Ovary (tissue), 9 donors: ENCODE data around the gene ABCA9. TPM values are rescaled to one million over a fixed set of nuclear protein-coding genes. Genes with fewer than 3 reads are reported as not detected.

Experiments used
- DNase-seq, 5 donors: peaks; one replicate each; pipeline ENCODE4 v3.0.0-alpha.2; 2019 to 2020
- H3K27ac ChIP-seq, 2 donors: fragments of 200-600 bp; one replicate each; pipeline versions ENCODE4 v1.5.1 to v1.8.0; 2019 to 2022
- H3K27me3 ChIP-seq: fragments of 200-600 bp; one replicate; pipeline ENCODE4 v1.8.0; 2022
- H3K36me3 ChIP-seq: fragments of 200-600 bp; sonication (generic); one replicate; pipeline ENCODE4 v1.5.1; 2019
- H3K4me1 ChIP-seq: one replicate; pipeline ENCODE4 v1.8.1; 2013; ENCODE audit warnings: mild to moderate bottlenecking, moderate library complexity; ENCODE audit not compliant: insufficient read depth
- H3K4me3 ChIP-seq: fragments of 200-600 bp; sonication (generic); one replicate; pipeline ENCODE4 v1.5.1; 2017
- H3K9me3 ChIP-seq, 2 donors: fragments of 200-600 bp in 1 of 2; sonication (generic) in 1 of 2; one replicate each; pipeline versions ENCODE4 v1.5.1 to v1.8.1; 2013 to 2019; ENCODE audit warnings: mild to moderate bottlenecking in 1 of 2, moderate library complexity in 1 of 2
- EP300 ChIP-seq: sonication (generic); formaldehyde crosslinking; IDR thresholded peaks from one replicate; pipeline ENCODE4 v1.6.1; 2017; ENCODE audit warnings: antibody characterized with exemption
- POLR2A ChIP-seq: fragments of 450-650 bp; IDR thresholded peaks from one replicate; pipeline ENCODE4 v1.6.1; 2017; ENCODE audit warnings: antibody characterized with exemption, mild to moderate bottlenecking, moderate library complexity
- WGBS, 3 donors: extraction: QIAGEN DNeasy Blood & Tissue Kit in 1 of 3; methylation state at CpG; one replicate each; pipeline versions ENCODE4 v1.1.5 to v1.1.7; 2013 to 2017; 5-methylcytosine and 5-hydroxymethylcytosine counted together
- intact Hi-C, 4 donors: fragments of 100-400 bp; cut with DNase I; formaldehyde crosslinking; loops; one replicate each; pipeline versions ENCODE4 v1.11.0 to v1.15.1; 2022 to 2023
- polyA plus RNA-seq, 2 donors: library from polyadenylated mRNA; stranded (reverse); fragments of 200-250 nt in 1 of 2; fragments of 350-450 nt in 1 of 2; fragmentation: Illumina TruSeq in 1 of 2; extraction: RNeasy Lipid Tissue Mini Kit (QIAGEN cat#74804) in 1 of 2; gene quantifications; one replicate each; pipeline ENCODE4 v1.2.3, GENCODE V29; 2013 to 2014
- total RNA-seq, 7 donors: library from RNA; depleted of rRNA in 2 of 7; stranded (reverse); fragments of >200 nt in 2 of 7; fragmentation: NEBNext Ultra II Directional in 3 of 7; extraction: Animal tissue kit (Norgen Biotek cat#: 25700) in 3 of 7; gene quantifications; one replicate each; pipeline versions ENCODE4 v1.1.0 to v1.2.4, GENCODE V29; 2016 to 2023
- TF ChIP-seq, protein P1 (sequence below), 3 donors: fragments of 450-650 bp in 2 of 3; fragments of 200-600 bp in 1 of 3; IDR thresholded peaks; one replicate each; pipeline versions ENCODE4 v1.5.1 to v1.8.0; 2016 to 2022; ENCODE audit warnings: antibody characterized with exemption in 3 of 3, mild to moderate bottlenecking in 1 of 3
- donor health status: DM: no; HTN: no; CAD: no; lungs with moderate emphysema.
- donor health status: DM: no; HTN: no; CAD: no.
- donor health status: Bipolar disorder and iron deficiency.
- donor health status: DM: yes; HTN: yes; CAD: no.
- donor health status: DM: no; HTN: no; CAD: no.
- donor health status: DM: yes; HTN: yes; CAD: no.

Gene ABCA9
- total and polyA plus RNA-seq, 9 donors = 15.0 to 111 (median 26.1) TPM

DNA sequence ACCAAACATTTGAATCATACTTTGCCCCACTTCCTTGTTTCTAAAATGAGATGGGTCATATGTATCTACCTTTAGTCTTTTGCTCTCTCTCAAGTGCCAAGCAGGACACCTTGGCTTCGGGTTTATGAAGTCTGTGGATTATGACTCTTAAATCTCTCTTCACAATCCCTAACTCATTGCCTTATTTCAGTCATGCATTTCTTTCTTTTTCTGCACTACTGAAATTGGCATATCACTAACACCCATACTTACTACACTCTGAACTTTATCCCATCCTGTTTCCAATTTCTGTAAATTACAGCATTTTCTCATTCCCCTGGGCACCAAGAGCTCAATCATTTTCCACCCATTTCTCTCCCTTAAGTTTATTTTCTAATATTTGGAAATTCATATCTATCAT is 42.0 kb downstream of the ABCA9 start:
- WGBS, 3 donors = 83 to 95% (median 86%) methylated on average over 1 of the region's 1 CpG
- H3K27ac ChIP-seq = no peak overlapping the region
- intact Hi-C loops = no loop called here
- no peak for TF ChIP-seq EP300
- TF ChIP-seq, protein P1, sequence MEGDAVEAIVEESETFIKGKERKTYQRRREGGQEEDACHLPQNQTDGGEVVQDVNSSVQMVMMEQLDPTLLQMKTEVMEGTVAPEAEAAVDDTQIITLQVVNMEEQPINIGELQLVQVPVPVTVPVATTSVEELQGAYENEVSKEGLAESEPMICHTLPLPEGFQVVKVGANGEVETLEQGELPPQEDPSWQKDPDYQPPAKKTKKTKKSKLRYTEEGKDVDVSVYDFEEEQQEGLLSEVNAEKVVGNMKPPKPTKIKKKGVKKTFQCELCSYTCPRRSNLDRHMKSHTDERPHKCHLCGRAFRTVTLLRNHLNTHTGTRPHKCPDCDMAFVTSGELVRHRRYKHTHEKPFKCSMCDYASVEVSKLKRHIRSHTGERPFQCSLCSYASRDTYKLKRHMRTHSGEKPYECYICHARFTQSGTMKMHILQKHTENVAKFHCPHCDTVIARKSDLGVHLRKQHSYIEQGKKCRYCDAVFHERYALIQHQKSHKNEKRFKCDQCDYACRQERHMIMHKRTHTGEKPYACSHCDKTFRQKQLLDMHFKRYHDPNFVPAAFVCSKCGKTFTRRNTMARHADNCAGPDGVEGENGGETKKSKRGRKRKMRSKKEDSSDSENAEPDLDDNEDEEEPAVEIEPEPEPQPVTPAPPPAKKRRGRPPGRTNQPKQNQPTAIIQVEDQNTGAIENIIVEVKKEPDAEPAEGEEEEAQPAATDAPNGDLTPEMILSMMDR (IDR thresholded peaks at IDR 0.05) = no peak
- TF ChIP-seq POLR2A = no peak
- H3K9me3 ChIP-seq = no peaks in the 10 kb centered on the region
- H3K4me1 ChIP-seq = no peaks in the 10 kb centered on the region
- H3K27me3 ChIP-seq = no peaks in the 10 kb centered on the region
- no peak for DNase-seq
- H3K4me3 ChIP-seq = no peak overlapping the region
- no peaks in the 10 kb centered on the region for H3K36me3 ChIP-seq

DNA sequence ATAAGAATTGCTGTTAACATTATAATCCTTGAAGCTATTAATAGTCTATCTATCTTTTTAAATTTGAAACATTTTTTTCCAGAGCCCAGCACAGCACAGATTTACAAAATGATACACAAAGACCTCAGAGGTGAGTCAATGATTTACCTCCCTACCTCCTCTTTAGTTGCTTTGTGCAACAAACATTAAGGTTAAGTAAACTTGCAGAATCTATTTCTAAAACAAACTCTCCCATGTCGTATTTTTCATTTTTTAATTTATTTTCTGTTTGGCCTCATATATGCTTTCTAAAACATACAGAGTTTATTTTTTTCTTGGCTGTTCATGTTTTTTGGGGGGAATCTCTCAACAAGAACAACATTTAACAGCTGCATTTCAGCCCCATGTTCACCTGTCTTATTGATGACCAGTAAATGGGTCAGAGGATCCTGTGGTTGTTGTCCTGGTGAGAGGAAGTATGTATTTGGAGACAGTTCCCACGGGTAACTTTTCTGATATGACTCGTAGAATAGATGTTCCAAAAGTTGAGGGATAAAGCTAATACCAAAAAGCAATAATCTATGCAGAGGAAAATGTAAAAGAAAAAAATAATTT is 42.6 kb downstream of the ABCA9 start:
- intact Hi-C loops = no loop called here
- Histone ChIP-seq H3K4me1 (no peaks in the 10 kb centered on the region), H3K9me3 (no peaks in the 10 kb centered on the region), H3K36me3 (no peaks in the 10 kb centered on the region), H3K27me3 (no peaks in the 10 kb centered on the region), H3K4me3 (no peak overlapping the region), H3K27ac (no peak overlapping the region)
- 40 to 57% (median 48%) methylated on average over 3 of the region's 3 CpGs for WGBS, 3 donors
- DNase-seq = no peak
- TF ChIP-seq, protein P1 (IDR thresholded peaks at IDR 0.05) = no peak
- no peak for TF ChIP-seq POLR2A
- TF ChIP-seq EP300 = no peak

DNA sequence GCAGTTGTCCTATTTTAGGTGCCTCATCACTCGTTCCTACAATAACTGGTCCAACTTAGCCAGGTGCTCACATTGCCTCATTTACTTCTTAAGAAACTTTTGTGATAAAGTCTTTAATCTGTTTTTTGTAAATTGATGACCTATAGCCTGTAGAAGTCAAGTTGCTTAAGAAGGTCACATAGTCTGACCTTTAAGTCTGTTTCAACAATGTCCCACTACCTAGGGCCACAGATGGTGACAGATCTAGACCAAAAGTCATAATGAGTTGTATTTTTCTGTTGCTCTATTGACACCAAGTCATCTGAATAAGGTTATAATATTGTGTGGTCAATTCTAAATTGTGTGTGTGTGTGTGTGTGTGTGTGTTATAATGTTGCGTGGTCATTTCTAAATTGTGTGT is 45.1 kb downstream of the ABCA9 start:
- Histone ChIP-seq H3K27ac (no peak overlapping the region), H3K4me3 (no peak overlapping the region), H3K4me1 (no peaks in the 10 kb centered on the region), H3K36me3 (no peaks in the 10 kb centered on the region), H3K9me3 (no peaks in the 10 kb centered on the region), H3K27me3 (no peaks in the 10 kb centered on the region)
- DNase-seq = no peak
- TF ChIP-seq, protein P1 (IDR thresholded peaks at IDR 0.05) = no peak
- TF ChIP-seq EP300 (no peak), POLR2A (no peak)
- WGBS, 3 donors = 94 to 96% (median 95%) methylated on average over 2 of the region's 2 CpGs
- intact Hi-C loops = no loop called here

DNA sequence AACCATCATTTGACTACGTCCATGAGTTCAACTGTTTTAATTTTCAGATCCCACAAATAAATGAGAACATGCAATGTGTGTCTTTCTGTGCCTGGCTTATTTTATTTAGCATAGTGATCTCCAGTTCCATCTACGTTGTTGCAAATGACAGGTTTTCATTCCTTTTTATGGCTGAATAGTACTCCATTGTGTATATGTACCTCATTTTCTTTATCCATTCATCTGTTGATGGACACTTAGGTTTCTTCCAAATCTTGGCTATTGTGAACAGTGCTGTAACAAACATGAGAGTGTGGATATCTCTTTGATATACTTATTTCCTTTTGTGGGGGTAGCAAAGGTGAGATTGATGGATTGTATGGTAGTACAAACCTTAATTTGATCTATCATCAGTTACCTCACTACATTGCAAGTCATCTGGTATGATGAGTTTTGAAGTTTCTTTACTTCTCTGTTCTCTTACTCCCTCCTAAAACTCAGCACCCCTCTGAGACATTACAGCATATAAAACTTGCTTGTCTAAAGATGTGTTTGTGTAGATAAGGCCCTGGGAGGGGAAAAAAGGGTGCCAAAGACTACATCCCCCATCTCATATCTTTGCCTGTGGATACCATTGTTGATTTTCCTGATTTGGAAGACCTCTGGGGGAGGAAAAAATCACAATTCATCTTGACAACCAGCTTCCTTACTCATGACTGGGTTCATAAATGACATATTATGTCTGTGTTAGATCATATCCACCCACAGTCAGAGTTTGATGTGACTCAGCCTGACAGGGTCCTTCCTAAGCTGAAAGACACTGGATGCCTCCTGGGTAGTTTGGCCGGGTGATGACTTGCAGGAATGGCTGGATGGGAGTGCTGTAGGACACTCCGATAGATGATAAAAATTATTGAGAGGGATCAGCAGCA is 47.6 kb downstream of the ABCA9 start:
- no peaks in the 10 kb centered on the region for H3K4me1 ChIP-seq
- intact Hi-C loops = no loop called here
- no peaks in the 10 kb centered on the region for H3K36me3 ChIP-seq
- H3K4me3 ChIP-seq = no peak overlapping the region
- no peaks in the 10 kb centered on the region for H3K27me3 ChIP-seq
- 84 to 96% (median 96%) methylated on average over 4 of the region's 4 CpGs for WGBS, 3 donors
- DNase-seq = no peak
- TF ChIP-seq, protein P1 (IDR thresholded peaks at IDR 0.05) = no peak
- TF ChIP-seq EP300 (no peak), POLR2A (no peak)
- H3K27ac ChIP-seq = no peak overlapping the region
- H3K9me3 ChIP-seq = no peaks in the 10 kb centered on the region
